GM10248 (cell line): Measurements from ENCODE around the gene MDH1.

Experiments
- CTCF ChIA-PET: fragments of 300-600 bp; sonication (Branson Sonifier 250); formaldehyde crosslinking; extraction: SDS; loops from one replicate; lab custom pipeline; 2021; ENCODE audit warnings: antibody characterized with exemption; lab: Yijun Ruan, JAX
- POLR2A ChIA-PET: fragments of 350-650 bp; sonication (Branson Sonifier 250); formaldehyde crosslinking; extraction: SDS; loops from one replicate; lab custom pipeline; 2020; ENCODE audit warnings: antibody characterized with exemption; lab: Yijun Ruan, JAX
- DNase-seq: peaks from one replicate; pipeline ENCODE4 v3.0.0; 2012; ENCODE audit errors: extremely low spot score
- TF ChIP-seq, protein P1 (sequence below): IDR thresholded peaks from 2 replicates; pipeline ENCODE4 v1.5.1; 2012; ENCODE audit warnings: mild to moderate bottlenecking, low read depth; ENCODE audit errors: extremely low read depth, missing control alignments, control extremely low read depth

Gene MDH1

DNA sequence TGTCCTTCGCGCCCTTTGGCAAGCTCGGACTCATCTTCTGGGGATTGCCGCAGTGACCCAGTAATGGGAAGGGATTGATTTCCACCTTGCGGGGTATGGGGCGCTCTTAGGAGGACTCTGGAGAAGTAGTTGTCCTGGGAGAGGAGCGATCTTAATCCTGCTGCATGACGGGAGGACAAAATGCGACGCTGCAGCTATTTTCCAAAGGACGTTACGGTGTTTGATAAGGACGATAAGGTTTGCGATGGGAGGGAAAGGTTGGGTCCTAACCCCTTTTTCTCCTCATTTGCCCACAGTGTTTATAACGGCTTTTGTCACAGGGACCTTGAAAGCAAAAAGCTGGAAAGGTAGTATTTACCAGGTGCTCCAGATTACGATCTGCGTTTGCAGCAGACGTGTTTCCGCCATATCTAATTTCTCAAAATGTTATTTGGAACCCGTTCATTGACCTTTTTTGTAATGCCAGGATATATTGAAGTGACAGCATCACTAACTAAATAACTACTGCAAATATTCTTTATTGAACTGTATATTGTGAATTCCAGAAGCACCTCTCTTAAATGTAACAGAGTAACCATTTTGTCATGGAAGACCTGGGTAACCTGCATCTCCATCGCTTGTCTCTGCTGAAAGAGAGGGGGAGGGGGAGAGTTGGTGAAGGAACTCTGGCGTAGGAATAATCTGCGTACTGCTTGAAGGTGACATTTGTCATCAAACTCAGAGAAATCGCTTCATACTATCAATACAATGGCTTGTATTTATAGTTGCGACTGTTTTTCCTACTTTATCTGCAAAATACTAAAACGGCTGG lies 590 bp downstream of the MDH1 start:
- no peak for DNase-seq
- ChIA-PET CTCF (interaction anchor here (1.5 to 2.4 kb wide), 3 partner anchors 15 to 1133 kb away, joined by 3 to 8 read pairs (median 4); no protein-coding TSS in a partner anchor), POLR2A (interaction anchor here (0.6 kb wide), 2 partner anchors 613 to 1465 kb away, joined by 3 to 9 read pairs; no protein-coding TSS in a partner anchor)

DNA sequence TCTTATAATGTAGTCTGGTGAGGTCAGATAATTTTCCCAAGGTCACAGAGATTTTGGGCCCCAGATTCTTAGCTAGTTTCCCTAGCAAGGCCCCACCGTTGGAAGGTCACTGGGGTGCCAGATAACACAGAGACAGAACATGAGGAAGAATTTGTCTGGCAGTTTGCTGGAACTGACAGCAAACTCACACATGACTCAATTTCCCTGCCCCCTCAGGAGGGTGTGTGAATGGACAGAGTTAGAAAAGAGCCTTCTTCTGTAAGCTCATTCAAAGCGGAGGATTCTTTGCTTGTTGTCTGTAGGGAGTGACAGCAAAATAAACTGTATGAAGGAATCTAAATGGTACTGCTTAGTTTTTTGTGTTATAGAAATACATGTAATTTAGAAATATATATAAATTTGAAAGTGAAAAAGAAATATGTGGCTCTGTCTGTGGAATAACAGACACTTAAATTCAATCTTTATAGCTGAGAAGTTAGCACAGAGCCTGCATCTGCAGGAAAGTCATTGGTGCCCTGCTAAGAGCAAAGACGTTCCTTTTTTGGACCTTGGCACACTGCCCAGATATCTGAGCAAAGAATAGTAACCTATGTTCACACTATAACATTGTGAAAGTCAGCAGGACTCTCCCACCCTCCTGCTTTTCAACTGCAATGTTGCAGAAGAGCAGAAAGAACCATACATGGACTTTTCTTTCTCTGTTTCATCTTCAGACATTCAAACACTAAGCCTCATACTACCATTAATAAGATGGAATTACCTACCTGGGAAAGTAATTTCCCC lies 2.1 kb downstream of the MDH1 start:
- no peak for DNase-seq
- ChIA-PET CTCF (interaction anchor here (1.5 kb wide), 1 partner anchor 17 kb away, joined by 4 read pairs; no protein-coding TSS in a partner anchor), POLR2A (no interaction called here)

More for the DNA sequence above, 590 bp downstream of the MDH1 start:
- TF ChIP-seq, protein P1, sequence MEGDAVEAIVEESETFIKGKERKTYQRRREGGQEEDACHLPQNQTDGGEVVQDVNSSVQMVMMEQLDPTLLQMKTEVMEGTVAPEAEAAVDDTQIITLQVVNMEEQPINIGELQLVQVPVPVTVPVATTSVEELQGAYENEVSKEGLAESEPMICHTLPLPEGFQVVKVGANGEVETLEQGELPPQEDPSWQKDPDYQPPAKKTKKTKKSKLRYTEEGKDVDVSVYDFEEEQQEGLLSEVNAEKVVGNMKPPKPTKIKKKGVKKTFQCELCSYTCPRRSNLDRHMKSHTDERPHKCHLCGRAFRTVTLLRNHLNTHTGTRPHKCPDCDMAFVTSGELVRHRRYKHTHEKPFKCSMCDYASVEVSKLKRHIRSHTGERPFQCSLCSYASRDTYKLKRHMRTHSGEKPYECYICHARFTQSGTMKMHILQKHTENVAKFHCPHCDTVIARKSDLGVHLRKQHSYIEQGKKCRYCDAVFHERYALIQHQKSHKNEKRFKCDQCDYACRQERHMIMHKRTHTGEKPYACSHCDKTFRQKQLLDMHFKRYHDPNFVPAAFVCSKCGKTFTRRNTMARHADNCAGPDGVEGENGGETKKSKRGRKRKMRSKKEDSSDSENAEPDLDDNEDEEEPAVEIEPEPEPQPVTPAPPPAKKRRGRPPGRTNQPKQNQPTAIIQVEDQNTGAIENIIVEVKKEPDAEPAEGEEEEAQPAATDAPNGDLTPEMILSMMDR = no peak

DNA sequence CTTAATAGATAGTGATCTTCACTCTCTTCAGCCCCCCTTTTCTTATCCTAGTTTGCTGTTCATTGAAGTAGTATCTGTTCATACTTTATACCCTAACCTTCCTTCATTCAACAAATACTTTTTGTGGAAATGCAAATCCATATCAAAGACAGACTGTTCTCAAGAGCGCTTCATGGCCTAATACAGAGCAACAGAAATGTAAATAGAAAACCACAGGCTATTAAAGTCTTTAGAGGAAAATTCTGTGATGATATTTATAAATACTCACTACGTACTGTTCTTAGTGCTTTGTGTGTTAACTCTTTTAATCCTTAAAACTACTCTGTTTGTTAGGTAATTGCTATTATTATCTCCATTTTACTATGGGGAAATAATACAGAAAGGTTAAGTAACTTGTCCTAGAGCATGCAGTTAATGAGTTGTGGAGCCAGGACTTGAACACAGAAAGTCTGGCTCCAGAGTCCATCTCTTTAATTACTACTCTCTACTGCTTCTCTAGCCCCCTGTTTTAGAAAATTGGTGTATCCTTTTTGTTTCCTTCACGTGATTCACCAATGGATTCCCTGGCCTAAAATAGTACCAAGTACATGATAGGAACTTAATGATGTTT lies 2.9 kb downstream of the MDH1 start:
- ChIA-PET CTCF (no interaction called here), POLR2A (no interaction called here)
- TF ChIP-seq, protein P1 = no peak
- DNase-seq = no peak

More for the DNA sequence above, 2.1 kb downstream of the MDH1 start:
- TF ChIP-seq, protein P1 = no peak

DNA sequence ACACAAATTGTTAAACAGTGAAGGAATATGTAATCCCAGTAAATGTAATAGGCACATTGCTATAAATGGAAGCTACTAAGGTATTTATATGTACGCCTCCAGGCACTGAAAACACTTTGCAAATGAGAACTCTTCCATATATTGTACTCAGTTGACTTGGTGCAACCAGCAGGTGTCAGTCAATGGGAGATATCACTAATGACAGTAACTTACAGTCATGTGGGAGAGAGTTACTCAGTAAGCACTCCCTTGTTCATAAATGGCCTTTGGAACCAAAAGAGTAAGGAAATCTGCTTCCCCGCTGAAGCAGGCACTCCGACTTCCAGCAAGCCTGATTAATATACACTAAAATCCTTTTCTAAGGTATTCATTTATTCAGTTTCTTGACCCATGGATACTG lies 5.9 kb downstream of the MDH1 start:
- POLR2A ChIA-PET = no interaction called here
- CTCF ChIA-PET = no interaction called here
- TF ChIP-seq, protein P1 = no peak
- no peak for DNase-seq

DNA sequence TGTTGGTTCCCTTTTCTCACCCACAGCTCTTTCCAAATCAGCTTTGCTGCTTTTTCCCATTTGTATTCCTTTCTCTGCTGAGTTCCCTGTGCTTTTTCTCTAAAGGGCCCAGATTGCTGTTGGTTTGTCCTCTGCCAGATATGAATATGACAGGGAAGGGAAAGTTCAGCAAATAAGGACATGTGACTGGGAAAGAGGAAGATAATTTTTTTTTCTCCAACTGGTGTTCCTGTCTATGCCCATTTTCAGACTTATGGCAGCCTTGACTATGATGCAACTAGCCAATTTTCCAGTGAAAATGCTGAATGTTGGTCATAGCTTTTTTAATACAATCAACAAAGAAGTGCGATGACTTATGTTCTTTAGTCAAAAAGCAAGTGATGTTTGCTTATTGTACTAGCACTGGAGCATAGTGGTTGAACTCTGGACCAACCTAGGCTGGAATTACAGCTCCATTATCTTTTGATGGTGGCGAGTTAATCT lies 7.7 kb downstream of the MDH1 start:
- POLR2A ChIA-PET = no interaction called here
- TF ChIP-seq, protein P1 = no peak
- CTCF ChIA-PET = interaction anchor here (1.6 kb wide), 1 partner anchor 10 kb away, joined by 4 read pairs; no protein-coding TSS in a partner anchor
- no peak for DNase-seq

DNA sequence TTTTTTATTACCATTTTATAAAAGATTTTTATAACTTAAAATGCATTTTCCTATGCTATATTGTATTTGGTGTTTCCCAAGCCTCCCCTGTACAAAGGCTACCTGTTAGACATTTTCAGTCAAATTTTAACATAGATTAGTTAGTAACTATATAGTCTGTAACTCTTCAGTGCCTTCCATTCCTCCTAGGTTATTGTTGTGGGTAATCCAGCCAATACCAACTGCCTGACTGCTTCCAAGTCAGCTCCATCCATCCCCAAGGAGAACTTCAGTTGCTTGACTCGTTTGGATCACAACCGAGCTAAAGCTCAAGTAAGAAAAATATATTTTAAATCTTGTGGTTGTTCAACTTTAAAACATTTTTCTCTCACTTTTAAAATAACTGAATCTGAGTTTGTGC lies 10.2 kb downstream of the MDH1 start:
- TF ChIP-seq, protein P1 = no peak
- ChIA-PET POLR2A (no interaction called here), CTCF (no interaction called here)
- no peak for DNase-seq
